HepG2 (cell line): ENCODE data around the gene ACTR10. TPM values are rescaled to one million over a fixed set of nuclear protein-coding genes. Genes with fewer than 3 reads are reported as not detected.
A peak's percentile ranks its signal among the peaks of the same experiment; 100 is the strongest.

Experiments used
- ATAC-seq: fragments of 200-7000 bp; cut with Tn5 transposase; 3 replicates; pipeline ENCODE4 v1.9.1; 2020; ENCODE audit warnings: mild to moderate bottlenecking, moderate library complexity
- BruUV-seq: library from RNA; stranded (reverse); fragments of 400-500 nt; replicated peaks from 2 replicates; lab custom pipeline; 2021; lab: Mats Ljungman, UMichigan
- CTCF ChIA-PET: fragments of 300-600 bp; formaldehyde crosslinking; extraction: SDS; loops from one replicate; lab custom pipeline; 2021; ENCODE audit warnings: low total read pairs, inconsistent platforms, low intra/inter-chr PET ratio; lab: Yijun Ruan, JAX
- POLR2A ChIA-PET: fragments of 350-600 bp; sonication (Branson Sonifier 250); formaldehyde crosslinking; loops from one replicate; lab custom pipeline; 2020; ENCODE audit warnings: antibody characterized with exemption, inconsistent platforms; lab: Yijun Ruan, JAX
- DNase-seq: peaks from one replicate; pipeline ENCODE4 v3.0.0-alpha.2; 2015; ENCODE audit warnings: low spot score
- FAIRE-seq: peaks from 3 replicates; lab custom pipeline; 2011; peaks lifted over from hg19 to GRCh38; lab: Jason Lieb, UNC
- H2AFZ ChIP-seq: one replicate; pipeline ENCODE4 v1.6.1; 2011; ENCODE audit warnings: low read length, inconsistent platforms
- H3K27ac ChIP-seq: fragments of 300-600 bp; 3 replicates; pipeline ENCODE4 v1.8.0; 2011; ENCODE audit warnings: mixed run types, mild to moderate bottlenecking, mixed read lengths, low read length, inconsistent platforms; ENCODE audit not compliant: insufficient read depth; ENCODE audit errors: extremely low read length
- H3K27me3 ChIP-seq, 2 experiments: fragments of 200-600 bp in 1 of 2; 2 replicates in 1 of 2; 3 replicates in 1 of 2; pipeline versions ENCODE4 v1.6.0 to v1.8.0; 2011; ENCODE audit warnings: low read length in 2 of 2, mild to moderate bottlenecking in 2 of 2, moderate library complexity in 2 of 2, inconsistent platforms in 1 of 2; ENCODE audit not compliant: insufficient read depth in 2 of 2, control insufficient read depth in 1 of 2
- H3K36me3 ChIP-seq, 2 experiments: fragments of 200-600 bp in 1 of 2; replicated peaks in 1 of 2; 2 replicates in 1 of 2; 3 replicates in 1 of 2; pipeline versions ENCODE4 v1.5.1 to v1.8.0; 2011; ENCODE audit warnings: low read length in 2 of 2, inconsistent platforms in 1 of 2; ENCODE audit not compliant: insufficient read depth in 2 of 2, control insufficient read depth in 1 of 2
- H3K4me1 ChIP-seq: 2 replicates; pipeline ENCODE4 v1.5.1; 2012; ENCODE audit warnings: low read length, inconsistent platforms; ENCODE audit not compliant: insufficient read depth
- H3K4me2 ChIP-seq: 2 replicates; pipeline ENCODE4 v1.6.0; 2011; ENCODE audit warnings: low read depth, low read length, inconsistent platforms
- H3K4me3 ChIP-seq, 3 experiments: fragments of 200-600 bp in 1 of 3; sonication (generic), shearing (Covaris generic) in 1 of 3; replicated peaks in 1 of 3; 2 replicates each; pipeline ENCODE4 v1.5.1; 2011 to 2016; ENCODE audit warnings: low read length in 3 of 3, inconsistent platforms in 2 of 3, low read depth in 2 of 3, mild to moderate bottlenecking in 2 of 3, control low read depth in 1 of 3, mixed read lengths in 1 of 3; ENCODE audit not compliant: insufficient read depth in 1 of 3
- H3K79me2 ChIP-seq: one replicate; pipeline ENCODE4 v1.6.1; 2011; ENCODE audit warnings: low read length, inconsistent platforms; ENCODE audit not compliant: insufficient read depth
- H3K9ac ChIP-seq: 2 replicates; pipeline ENCODE4 v1.6.0; 2011; ENCODE audit warnings: mild to moderate bottlenecking, low read depth, low read length, inconsistent platforms; ENCODE audit not compliant: insufficient read depth
- H3K9me3 ChIP-seq: 2 replicates; pipeline ENCODE4 v1.5.1; 2012; ENCODE audit warnings: mild to moderate bottlenecking, low read length
- H4K20me1 ChIP-seq: 2 replicates; pipeline ENCODE4 v1.6.0; 2011; ENCODE audit warnings: inconsistent platforms, mild to moderate bottlenecking, low read length, moderate library complexity; ENCODE audit not compliant: insufficient read depth
- CBX1 ChIP-seq: IDR thresholded peaks from one replicate; pipeline ENCODE4 v1.6.1; 2016; ENCODE audit warnings: antibody characterized with exemption, low read depth
- E2F2 ChIP-seq: sonication (generic); formaldehyde crosslinking; IDR thresholded peaks from 2 replicates; pipeline ENCODE4 v1.4.0; 2020; ENCODE audit warnings: missing genetic modification reagents, borderline replicate concordance
- EZH2 ChIP-seq: conservative IDR thresholded peaks from 2 replicates; pipeline ENCODE4 v1.6.1; 2012; ENCODE audit warnings: mild to moderate bottlenecking, low read depth, low read length, moderate library complexity
- NCOA1 ChIP-seq: sonication (generic); formaldehyde crosslinking; IDR thresholded peaks from 2 replicates; pipeline ENCODE4 v1.9.0; 2021; ENCODE audit warnings: missing genetic modification reagents
- PHF20 ChIP-seq: sonication (generic); formaldehyde crosslinking; IDR thresholded peaks from 2 replicates; pipeline ENCODE4 v1.5.0; 2020; ENCODE audit warnings: mild to moderate bottlenecking, missing genetic modification reagents
- SNAPC5 ChIP-seq: sonication (generic); formaldehyde crosslinking; IDR thresholded peaks from 2 replicates; pipeline ENCODE4 v1.8.1; 2023; ENCODE audit warnings: mild to moderate bottlenecking, missing genetic modification reagents, borderline replicate concordance
- ZNF30 ChIP-seq: sonication (generic); formaldehyde crosslinking; IDR thresholded peaks from 2 replicates; pipeline ENCODE4 v1.5.0; 2020; ENCODE audit warnings: mild to moderate bottlenecking, missing genetic modification reagents
- ZNF382 ChIP-seq: sonication (generic); formaldehyde crosslinking; IDR thresholded peaks from 2 replicates; pipeline ENCODE4 v1.5.0; 2020; ENCODE audit warnings: missing genetic modification reagents, mild to moderate bottlenecking, borderline replicate concordance
- ZNF563 ChIP-seq: sonication (generic); formaldehyde crosslinking; IDR thresholded peaks from 2 replicates; pipeline ENCODE4 v1.8.0; 2022; ENCODE audit warnings: mild to moderate bottlenecking, moderate library complexity, missing genetic modification reagents
- ZNF574 ChIP-seq: sonication (generic); formaldehyde crosslinking; IDR thresholded peaks from 2 replicates; pipeline ENCODE4 v1.4.0; 2020; ENCODE audit warnings: missing genetic modification reagents
- ZNF800 ChIP-seq: sonication (generic); formaldehyde crosslinking; IDR thresholded peaks from 2 replicates; pipeline ENCODE4 v1.4.0; 2020; ENCODE audit warnings: missing genetic modification reagents
- WGBS: methylation state at CpG from one replicate; pipeline ENCODE4 v1.1.6; 2017; ENCODE audit warnings: low lambda C conversion rate; 5-methylcytosine and 5-hydroxymethylcytosine counted together
- in situ Hi-C: cut with HindIII; loops from 2 replicates; pipeline ENCODE4 v1.10.0; 2017; ENCODE audit warnings: low pct_unique_long_range_greater_than_20kb; ENCODE audit not compliant: extremely low pct_ligation_motif_present
- intact Hi-C: fragments of 100-400 bp; cut with micrococcal nuclease; formaldehyde crosslinking; loops from one replicate; pipeline ENCODE4 v1.10.0; 2022; ENCODE audit not compliant: unreplicated experiment
- polyA plus RNA-seq, 8 experiments: library from polyadenylated mRNA; depleted of rRNA in 3 of 8; stranded (reverse) in 7 of 8; unstranded in 1 of 8; fragments of >200 nt; fragmentation: Illumina TruSeq in 4 of 8; extraction: Trizol in 4 of 8; gene quantifications; 2 replicates each; pipeline versions ENCODE4 v1.2.1 to v1.2.3, GENCODE V29; 2011 to 2016; ENCODE audit warnings: low read depth in 4 of 8, missing spikeins in 1 of 8, mixed read lengths in 1 of 8; ENCODE audit not compliant: insufficient read depth in 1 of 8
- total RNA-seq, 5 experiments: library from RNA; depleted of rRNA; stranded (reverse); fragments of >200 nt; fragmentation: Illumina TruSeq; extraction: Trizol; gene quantifications; 2 replicates each; pipeline ENCODE4 v1.2.3, GENCODE V29; 2016; ENCODE audit warnings: low read depth in 1 of 5

ACTR10 gene
- total and polyA plus RNA-seq, 2 of the 13 experiments (the other 11 are each of a cell fraction or from before 2014, with no cell fraction given) = 30.0 to 41.3 TPM

- H2AFZ ChIP-seq = no peak overlapping the region
- no peaks in the 10 kb centered on the region for H3K36me3 ChIP-seq
- peak; percentile 80 for ATAC-seq
- intact Hi-C loops = no loop called here
- FAIRE-seq = no peak
- peaks cover 1 to 29% of the 10 kb centered on the region in 2 experiments; a peak in 4 of 5 replicates for H3K27me3 ChIP-seq
- no TSS peak for BruUV-seq
- no peaks in the 10 kb centered on the region for H4K20me1 ChIP-seq
- H3K9me3 ChIP-seq = no peaks in the 10 kb centered on the region
- H3K79me2 ChIP-seq = no peaks in the 10 kb centered on the region
- H3K4me1 ChIP-seq = peaks cover 9% of the 10 kb centered on the region
- peak overlapping the region; percentile 94 for H3K4me2 ChIP-seq
- DNase-seq = peak; percentile 7
- WGBS = 10% methylated on average over 13 of the region's 56 CpGs
- ChIA-PET POLR2A (no interaction called here), CTCF (no interaction called here)
- peak overlapping the region; percentile 18; the same call in 1 of the 2 replicates for H3K9ac ChIP-seq
- peak overlapping the region; percentile 47 to 69 (median 67) for H3K4me3 ChIP-seq
- in situ Hi-C loops = no loop called here
- no peak overlapping the region for H3K27ac ChIP-seq
- TF ChIP-seq ZNF563 (no peak), EZH2 (peak; percentile 76), ZNF382 (CRISPR knock-in tag) (no peak), ZNF800 (CRISPR knock-in tag) (peak; percentile 98), PHF20 (CRISPR knock-in tag) (no peak), ZNF574 (peak; percentile 20; the same call in 1 of the 2 replicates), NCOA1 (no peak), E2F2 (CRISPR knock-in tag) (no peak), ZNF30 (CRISPR knock-in tag) (no peak), CBX1 (no peak), SNAPC5 (CRISPR knock-in tag) (no peak)
Measured at GRCh38 chr14:58151133-58152013, 48.6 kb upstream of the ACTR10 start.
